Neuronal stem cell (in vitro differentiated cells): Measurements from ENCODE around the gene MTCP1.

Source experiments
- DNase-seq: peaks from one replicate; pipeline ENCODE4 v3.0.0-alpha.2; 2013; ENCODE audit warnings: low spot score
- H2AFZ ChIP-seq: one replicate; pipeline ENCODE4 v1.6.1; 2013; ENCODE audit warnings: mild to moderate bottlenecking, low read length, inconsistent platforms
- H2AK5ac ChIP-seq: 2 replicates; pipeline ENCODE4 v1.6.1; 2013; ENCODE audit warnings: low read depth, mild to moderate bottlenecking, inconsistent platforms, low read length, moderate library complexity, mixed read lengths
- H2BK120ac ChIP-seq: 2 replicates; pipeline ENCODE4 v1.6.1; 2013; ENCODE audit warnings: low read depth, mild to moderate bottlenecking, inconsistent platforms, low read length, moderate library complexity, mixed read lengths
- H2BK12ac ChIP-seq: one replicate; pipeline ENCODE4 v1.6.1; 2013; ENCODE audit warnings: low read length, inconsistent platforms
- H2BK15ac ChIP-seq: 2 replicates; pipeline ENCODE4 v1.6.1; 2013; ENCODE audit warnings: mild to moderate bottlenecking, low read length, inconsistent platforms, mixed read lengths
- H2BK5ac ChIP-seq: one replicate; pipeline ENCODE4 v1.6.1; 2013; ENCODE audit warnings: inconsistent platforms, mild to moderate bottlenecking, low read length, moderate library complexity
- H3K14ac ChIP-seq: one replicate; pipeline ENCODE4 v1.6.1; 2013; ENCODE audit warnings: low read length, inconsistent platforms
- H3K18ac ChIP-seq: 2 replicates; pipeline ENCODE4 v1.6.1; 2013; ENCODE audit warnings: low read length, inconsistent platforms
- H3K23ac ChIP-seq: 2 replicates; pipeline ENCODE4 v1.6.1; 2013; ENCODE audit warnings: low read depth, mild to moderate bottlenecking, mixed read lengths, low read length, inconsistent platforms; ENCODE audit not compliant: poor library complexity
- H3K27ac ChIP-seq: replicated peaks from 3 replicates; pipeline ENCODE4 v1.5.1; 2013; ENCODE audit warnings: low read length, inconsistent platforms
- H3K27me3 ChIP-seq, 3 experiments: 2 replicates each; pipeline ENCODE4 v1.6.1; 2013; ENCODE audit warnings: low read length in 3 of 3, mild to moderate bottlenecking in 2 of 3, inconsistent platforms in 1 of 3, low read depth in 1 of 3, mixed read lengths in 1 of 3, moderate library complexity in 1 of 3; ENCODE audit not compliant: control insufficient read depth in 3 of 3, insufficient read depth in 3 of 3
- H3K36me3 ChIP-seq, 2 donors: replicated peaks in 1 of 2; 2 replicates each; pipeline ENCODE4 v1.6.1; 2013; ENCODE audit warnings: low read length in 2 of 2; ENCODE audit not compliant: control insufficient read depth in 2 of 2, insufficient read depth in 2 of 2
- H3K4ac ChIP-seq: 2 replicates; pipeline ENCODE4 v1.6.1; 2013; ENCODE audit warnings: inconsistent platforms, mild to moderate bottlenecking, low read length, moderate library complexity
- H3K4me1 ChIP-seq, 2 donors: 1 replicate in 1 of 2; 2 replicates in 1 of 2; pipeline ENCODE4 v1.6.1; 2013; ENCODE audit warnings: low read length in 2 of 2, low read depth in 1 of 2; ENCODE audit not compliant: control insufficient read depth in 2 of 2, insufficient read depth in 1 of 2
- H3K4me2 ChIP-seq: one replicate; pipeline ENCODE4 v1.6.1; 2013; ENCODE audit warnings: mild to moderate bottlenecking, low read length, inconsistent platforms; ENCODE audit not compliant: insufficient read depth, poor library complexity, severe bottlenecking
- H3K4me3 ChIP-seq, 2 donors: 2 replicates each; pipeline ENCODE4 v1.5.1; 2013; ENCODE audit warnings: low read length in 2 of 2, mild to moderate bottlenecking in 2 of 2, inconsistent platforms in 1 of 2, moderate library complexity in 1 of 2
- H3K79me1 ChIP-seq: one replicate; pipeline ENCODE4 v1.6.1; 2013; ENCODE audit warnings: low read depth, mild to moderate bottlenecking, inconsistent platforms, low read length, moderate library complexity
- H3K9ac ChIP-seq: one replicate; pipeline ENCODE4 v1.6.1; 2013; ENCODE audit warnings: mild to moderate bottlenecking, low read depth, low read length, inconsistent platforms; ENCODE audit not compliant: poor library complexity
- H3K9me3 ChIP-seq, 2 donors: replicated peaks in 1 of 2; 2 replicates each; pipeline versions ENCODE3 to v1.6.1; 2013; ENCODE audit warnings: low read length in 2 of 2, mild to moderate bottlenecking in 2 of 2, inconsistent platforms in 1 of 2, low read depth in 1 of 2, mixed read lengths in 1 of 2, moderate library complexity in 1 of 2; ENCODE audit not compliant: control insufficient read depth in 2 of 2, insufficient read depth in 1 of 2
- H4K8ac ChIP-seq: one replicate; pipeline ENCODE4 v1.6.1; 2013; ENCODE audit warnings: low read depth, mild to moderate bottlenecking, inconsistent platforms, low read length, moderate library complexity
- H4K91ac ChIP-seq: one replicate; pipeline ENCODE4 v1.6.1; 2013; ENCODE audit warnings: low read length, low read depth, mild to moderate bottlenecking, inconsistent platforms; ENCODE audit not compliant: poor library complexity
- WGBS, 2 donors: extraction: QIAGEN DNeasy Blood & Tissue Kit; methylation state at CpG; one replicate each; pipeline ENCODE4 v1.1.7; 2013; ENCODE audit warnings: missing lambda C conversion rate in 2 of 2, mixed read lengths in 1 of 2; ENCODE audit not compliant: insufficient read length in 2 of 2, insufficient replicate concordance in 1 of 2; ENCODE audit errors: extremely low coverage in 2 of 2; 5-methylcytosine and 5-hydroxymethylcytosine counted together

MTCP1 gene

DNA sequence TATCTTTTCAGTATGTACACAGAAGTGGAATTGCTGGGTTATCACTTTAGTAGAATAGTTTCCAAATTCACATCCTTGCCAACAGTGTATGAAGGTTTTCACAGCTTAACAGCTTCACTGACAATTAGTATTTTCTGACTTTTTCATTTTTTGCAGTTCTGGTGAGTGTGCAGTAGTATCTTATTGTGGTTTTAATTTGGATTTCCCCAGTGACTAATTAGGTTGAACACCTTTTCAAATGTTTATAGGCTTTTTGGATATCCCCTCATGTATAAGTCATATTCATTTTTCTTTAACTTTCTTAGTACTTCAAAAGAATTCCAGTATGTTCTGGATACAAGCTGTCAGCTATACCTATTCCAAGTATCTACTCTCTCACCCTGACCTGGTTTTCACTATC is 37.5 kb upstream of the MTCP1 start:
- no peak overlapping the region for H2BK15ac ChIP-seq
- no peaks in the 10 kb centered on the region for H3K4me1 ChIP-seq
- no peak overlapping the region for H2BK120ac ChIP-seq
- no peak overlapping the region for H2BK12ac ChIP-seq
- no peaks in the 10 kb centered on the region for H3K27me3 ChIP-seq
- H3K4me3 ChIP-seq: no peak overlapping the region
- H3K79me1 ChIP-seq: no peaks in the 10 kb centered on the region
- H3K4me2 ChIP-seq: no peak overlapping the region
- no peak overlapping the region for H4K8ac ChIP-seq
- H3K4ac ChIP-seq: no peak overlapping the region
- no peak overlapping the region for H3K9ac ChIP-seq
- H2AFZ ChIP-seq: no peak overlapping the region
- H3K14ac ChIP-seq: no peak overlapping the region
- H2AK5ac ChIP-seq: no peak overlapping the region
- no peak overlapping the region for H2BK5ac ChIP-seq
- DNase-seq: no peak
- no peak overlapping the region for H3K27ac ChIP-seq
- H3K36me3 ChIP-seq: peaks cover 0 to 16% of the 10 kb centered on the region in 2 donors
- H4K91ac ChIP-seq: no peak overlapping the region
- no peak overlapping the region for H3K23ac ChIP-seq
- peaks cover 0 to 6% of the 10 kb centered on the region in 2 donors for H3K9me3 ChIP-seq
- no peak overlapping the region for H3K18ac ChIP-seq

DNA sequence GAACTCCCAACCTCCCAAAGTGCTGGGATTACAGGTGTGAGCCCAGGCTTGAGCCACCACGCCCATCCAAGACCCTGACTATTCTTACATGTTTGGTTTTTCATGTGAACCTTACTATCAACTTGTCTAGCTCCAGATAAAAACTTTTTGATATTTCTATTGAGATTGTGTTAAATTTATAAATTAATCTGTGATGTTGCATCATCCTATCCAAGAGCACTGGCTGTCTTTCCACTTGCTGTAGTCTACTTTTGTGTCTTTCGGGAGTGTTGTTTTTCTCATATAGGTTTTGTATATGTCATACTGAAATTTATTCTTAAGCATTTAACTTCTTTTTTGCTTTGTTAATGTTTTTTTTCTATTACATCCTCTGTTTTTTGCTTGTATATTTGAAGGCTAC is 35.0 kb upstream of the MTCP1 start:
- Histone ChIP-seq H3K4me1 (no peaks in the 10 kb centered on the region), H2BK15ac (no peak overlapping the region), H3K4me3 (no peak overlapping the region), H3K4ac (no peak overlapping the region), H3K4me2 (no peak overlapping the region), H3K27me3 (no peaks in the 10 kb centered on the region), H2BK12ac (no peak overlapping the region), H2BK120ac (no peak overlapping the region), H3K79me1 (no peaks in the 10 kb centered on the region), H3K9me3 (no peaks in the 10 kb centered on the region), H3K23ac (no peak overlapping the region), H3K18ac (no peak overlapping the region), H3K14ac (no peak overlapping the region), H2AK5ac (no peak overlapping the region), H4K8ac (no peak overlapping the region), H3K36me3 (peaks cover 0 to 16% of the 10 kb centered on the region in 2 donors), H3K27ac (no peak overlapping the region), H3K9ac (no peak overlapping the region), H2AFZ (no peak overlapping the region), H2BK5ac (no peak overlapping the region), H4K91ac (no peak overlapping the region)
- no peak for DNase-seq
- no CpG with 5 or more reads among the region's 2 CpGs for WGBS, 2 donors

DNA sequence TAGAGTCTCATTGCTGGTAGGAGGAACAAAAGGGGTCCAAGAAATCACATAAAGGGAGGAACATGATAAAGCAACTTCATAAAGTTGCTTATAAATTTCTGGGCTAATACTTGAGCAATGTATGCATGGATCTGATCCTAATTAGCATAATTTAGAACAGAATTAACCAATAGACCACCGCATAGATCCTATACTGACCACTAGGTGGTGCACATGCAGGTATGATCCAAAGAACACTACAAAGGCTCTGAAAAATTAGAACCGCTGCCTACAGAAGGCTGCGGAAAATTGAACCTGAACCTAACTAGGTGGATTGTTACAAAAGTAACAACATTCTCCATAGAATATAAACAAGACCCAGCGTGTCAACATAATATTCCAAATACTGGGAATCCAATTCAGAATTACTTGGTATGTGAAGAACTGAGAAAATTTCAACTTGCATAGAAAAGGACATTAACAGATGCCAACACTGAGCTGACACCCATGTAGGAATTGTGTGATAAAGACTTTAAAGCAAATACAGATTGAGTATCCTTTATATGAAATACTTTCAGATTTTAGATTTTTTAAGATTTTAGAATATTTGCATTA is 23.6 kb upstream of the MTCP1 start:
- H2BK120ac ChIP-seq: no peak overlapping the region
- DNase-seq: no peak
- no peak overlapping the region for H2BK15ac ChIP-seq

DNA sequence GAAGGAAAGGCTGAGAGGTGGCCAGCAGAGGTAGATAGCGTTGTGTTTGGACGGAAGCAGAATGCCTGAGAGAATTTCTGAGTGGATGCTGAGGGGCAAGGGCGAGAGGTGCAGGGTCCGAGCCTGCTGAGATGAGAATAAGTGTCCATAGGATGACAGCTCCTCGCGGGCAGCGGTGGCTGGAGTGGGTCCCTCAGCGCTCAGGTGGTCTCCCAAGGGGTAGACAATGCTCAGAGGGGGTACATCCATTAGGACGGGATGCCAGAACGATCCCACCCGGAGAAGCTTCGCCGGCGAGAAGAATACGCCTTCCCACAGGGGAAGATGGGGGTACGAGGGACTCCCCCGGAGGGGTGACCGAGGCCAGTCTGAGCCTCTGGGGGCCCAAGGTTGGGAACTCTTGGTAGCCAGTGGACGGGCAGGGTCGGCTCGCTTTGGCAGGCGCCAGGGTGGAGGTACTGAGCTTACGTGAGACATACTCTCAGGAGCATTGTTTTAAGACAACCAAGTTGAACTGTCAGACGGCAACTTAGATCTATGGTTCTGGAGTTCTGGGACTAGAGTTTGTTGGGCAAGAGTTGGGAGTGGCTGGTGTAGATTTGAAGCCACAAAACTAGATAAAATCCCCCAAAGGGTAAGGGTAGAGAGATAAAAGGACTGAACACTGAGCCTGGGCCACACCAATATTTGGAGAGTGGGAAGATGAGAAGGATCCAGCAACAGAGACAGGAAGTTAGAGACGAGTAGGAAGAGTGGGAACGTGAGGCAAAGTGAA is 16.2 kb upstream of the MTCP1 start:
- no peak overlapping the region for H3K9ac ChIP-seq
- no peak overlapping the region for H3K18ac ChIP-seq
- H3K36me3 ChIP-seq: peaks cover 7 to 54% of the 10 kb centered on the region in 2 donors
- no peak for DNase-seq
- no peaks in the 10 kb centered on the region for H3K27me3 ChIP-seq
- H2BK15ac ChIP-seq: no peak overlapping the region
- H3K14ac ChIP-seq: no peak overlapping the region
- no peak overlapping the region for H4K8ac ChIP-seq
- no peak overlapping the region for H2AFZ ChIP-seq
- H3K27ac ChIP-seq: no peak overlapping the region
- no peak overlapping the region for H2AK5ac ChIP-seq
- H2BK12ac ChIP-seq: no peak overlapping the region
- H3K9me3 ChIP-seq: no peaks in the 10 kb centered on the region
- no peak overlapping the region for H3K4ac ChIP-seq
- H3K4me3 ChIP-seq: no peak overlapping the region
- no CpG with 5 or more reads among the region's 26 CpGs for WGBS, 2 donors
- no peaks in the 10 kb centered on the region for H3K79me1 ChIP-seq
- H2BK5ac ChIP-seq: no peak overlapping the region
- no peak overlapping the region for H3K23ac ChIP-seq
- no peak overlapping the region for H2BK120ac ChIP-seq
- no peak overlapping the region for H3K4me2 ChIP-seq
- H4K91ac ChIP-seq: no peak overlapping the region
- H3K4me1 ChIP-seq: no peaks in the 10 kb centered on the region

More for the DNA sequence above, 23.6 kb upstream of the MTCP1 start:
- no peak overlapping the region for H3K4me3 ChIP-seq
- H3K4ac ChIP-seq: no peak overlapping the region
- no peak overlapping the region for H2AFZ ChIP-seq
- no peak overlapping the region for H4K8ac ChIP-seq
- no CpG with 5 or more reads among the region's 4 CpGs for WGBS, 2 donors
- H2BK5ac ChIP-seq: no peak overlapping the region
- no peaks in the 10 kb centered on the region for H3K27me3 ChIP-seq
- no peak overlapping the region for H4K91ac ChIP-seq
- no peak overlapping the region for H3K14ac ChIP-seq
- H2AK5ac ChIP-seq: no peak overlapping the region
- no peaks in the 10 kb centered on the region for H3K9me3 ChIP-seq
- H3K79me1 ChIP-seq: no peaks in the 10 kb centered on the region
- no peak overlapping the region for H3K23ac ChIP-seq
- peaks cover 2 to 45% of the 10 kb centered on the region in 2 donors for H3K36me3 ChIP-seq
- no peak overlapping the region for H3K18ac ChIP-seq
- H3K4me2 ChIP-seq: no peak overlapping the region
- H3K4me1 ChIP-seq: no peaks in the 10 kb centered on the region
- H3K9ac ChIP-seq: no peak overlapping the region
- no peak overlapping the region for H2BK12ac ChIP-seq
- H3K27ac ChIP-seq: no peak overlapping the region
